Measurements from ENCODE around the gene NKD2.
"Not testable (repeated sequence)": the region's sequence is repeated elsewhere in the genome, so short reads cannot be mapped to it uniquely, and the experiment has no call there.

Gene NKD2, protein sequence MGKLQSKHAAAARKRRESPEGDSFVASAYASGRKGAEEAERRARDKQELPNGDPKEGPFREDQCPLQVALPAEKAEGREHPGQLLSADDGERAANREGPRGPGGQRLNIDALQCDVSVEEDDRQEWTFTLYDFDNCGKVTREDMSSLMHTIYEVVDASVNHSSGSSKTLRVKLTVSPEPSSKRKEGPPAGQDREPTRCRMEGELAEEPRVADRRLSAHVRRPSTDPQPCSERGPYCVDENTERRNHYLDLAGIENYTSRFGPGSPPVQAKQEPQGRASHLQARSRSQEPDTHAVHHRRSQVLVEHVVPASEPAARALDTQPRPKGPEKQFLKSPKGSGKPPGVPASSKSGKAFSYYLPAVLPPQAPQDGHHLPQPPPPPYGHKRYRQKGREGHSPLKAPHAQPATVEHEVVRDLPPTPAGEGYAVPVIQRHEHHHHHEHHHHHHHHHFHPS

DNA sequence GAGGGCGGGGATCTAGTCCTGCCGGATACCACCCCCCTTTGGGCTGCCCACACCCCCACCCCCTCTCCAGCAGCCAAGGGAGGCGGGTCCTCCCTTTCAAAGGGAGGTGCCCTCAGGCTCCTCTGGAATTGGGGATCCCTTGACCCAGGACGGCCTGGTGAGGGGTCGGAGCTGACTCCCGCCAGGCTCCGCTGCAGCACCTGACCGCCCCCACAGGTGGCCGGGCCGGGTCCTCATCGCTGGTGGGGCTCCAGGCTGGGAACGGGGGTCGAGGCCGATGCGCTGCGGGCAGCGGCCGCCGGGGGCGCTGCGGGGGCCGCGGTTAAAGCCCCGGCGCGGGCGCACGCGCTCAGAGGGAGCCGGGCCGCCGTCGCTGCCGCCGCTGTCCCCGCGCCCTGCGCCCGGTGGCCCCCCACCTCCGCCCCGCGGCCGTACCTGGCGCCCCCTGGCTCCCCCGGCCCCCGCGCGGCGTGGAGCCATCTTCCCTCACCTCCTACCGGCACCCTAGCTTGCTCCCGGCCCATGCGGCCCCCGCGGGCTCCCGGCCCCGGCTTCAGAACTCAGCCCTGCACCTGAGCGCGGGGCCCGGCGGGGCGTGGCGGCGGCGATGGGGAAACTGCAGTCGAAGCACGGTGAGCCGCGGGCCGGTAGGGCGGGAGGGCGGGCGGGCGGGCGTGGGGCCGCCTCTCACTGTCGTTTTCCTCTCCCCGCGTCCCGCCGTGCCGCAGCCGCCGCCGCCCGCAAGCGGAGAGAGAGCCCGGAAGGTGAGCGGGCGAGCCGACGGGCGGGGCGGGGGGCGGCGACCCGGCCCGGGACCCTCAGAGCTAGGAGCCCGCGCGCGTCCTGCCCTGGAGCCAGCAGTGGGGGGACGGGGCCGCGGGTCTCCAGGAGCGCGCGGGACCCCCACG lies at the start of gene NKD2:
NKD2 (plus strand) TSS at position 352 of the 908 bp plus-strand sequence; CDS start at position 608, 256 bp downstream.
- DNase-seq (ENCODE audit: low spot score): no peak

DNA sequence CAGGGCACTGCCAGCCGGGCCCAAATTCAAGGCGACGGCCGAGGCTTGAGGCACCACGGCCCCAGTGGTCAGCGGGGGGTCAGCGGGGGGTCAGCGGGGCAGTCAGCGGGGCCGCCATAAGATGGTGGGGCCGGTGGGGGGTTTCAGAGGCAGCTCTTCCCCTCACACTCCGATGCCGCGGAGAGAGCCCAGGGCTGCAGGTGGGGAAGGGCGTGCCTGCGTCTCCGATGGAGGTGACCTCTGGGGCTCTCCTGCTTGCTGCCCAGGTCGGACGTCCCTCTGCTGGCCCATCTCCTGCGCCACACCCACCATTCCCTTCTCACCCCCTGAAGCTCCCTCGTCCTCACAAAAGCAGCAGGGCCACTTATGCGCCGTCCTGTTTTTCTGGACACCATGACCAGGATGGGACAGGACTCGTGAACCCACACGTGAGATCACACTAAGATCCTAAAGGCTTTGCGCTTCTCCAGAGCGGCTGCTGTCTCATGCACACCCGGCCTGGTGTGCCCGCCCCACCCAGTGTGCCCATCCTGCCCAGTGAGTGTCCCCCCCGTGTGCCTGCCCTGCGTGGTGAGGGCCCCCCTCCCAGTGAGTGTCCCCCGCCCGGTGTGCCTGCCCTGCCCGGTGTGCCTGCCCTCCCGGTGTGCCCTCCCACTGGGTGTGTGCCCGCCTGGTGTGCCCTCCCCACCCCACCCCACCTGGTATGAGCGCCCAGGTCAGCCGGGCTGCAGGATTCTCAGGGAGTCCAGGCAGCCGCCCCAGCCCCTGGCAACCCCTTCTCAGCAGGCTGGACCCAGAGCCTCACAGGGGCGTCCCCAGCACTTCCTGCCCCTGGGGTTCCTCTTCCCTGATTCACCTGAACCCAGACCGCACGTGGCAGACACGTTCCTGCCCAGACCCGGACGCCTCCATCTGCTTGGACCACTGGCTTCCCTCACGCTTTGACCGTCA lies 48.7 kb upstream of the NKD2 start:
- DNase-seq (ENCODE audit: low spot score): no peak

DNA sequence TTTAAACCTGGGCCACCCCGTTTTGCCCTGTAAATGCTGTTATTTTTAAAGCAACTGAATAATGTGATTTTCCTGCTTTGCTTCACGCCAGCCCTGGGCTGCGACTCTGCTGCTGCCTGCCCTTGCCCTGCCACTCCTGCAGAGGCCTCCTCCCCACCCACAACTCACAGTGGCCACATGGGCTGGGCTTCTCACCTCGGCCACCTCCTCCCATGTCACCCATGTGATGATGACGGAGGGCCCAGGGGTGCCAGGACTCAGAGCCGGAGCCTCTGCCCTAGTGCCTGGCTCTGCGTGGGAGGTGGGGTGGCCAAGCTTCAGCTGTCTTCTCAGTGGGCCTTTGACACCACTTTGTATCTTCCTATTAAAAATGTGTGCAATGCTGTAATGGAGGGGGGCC lies 48.1 kb upstream of the NKD2 start:
- DNase-seq (ENCODE audit: low spot score): no peak

DNA sequence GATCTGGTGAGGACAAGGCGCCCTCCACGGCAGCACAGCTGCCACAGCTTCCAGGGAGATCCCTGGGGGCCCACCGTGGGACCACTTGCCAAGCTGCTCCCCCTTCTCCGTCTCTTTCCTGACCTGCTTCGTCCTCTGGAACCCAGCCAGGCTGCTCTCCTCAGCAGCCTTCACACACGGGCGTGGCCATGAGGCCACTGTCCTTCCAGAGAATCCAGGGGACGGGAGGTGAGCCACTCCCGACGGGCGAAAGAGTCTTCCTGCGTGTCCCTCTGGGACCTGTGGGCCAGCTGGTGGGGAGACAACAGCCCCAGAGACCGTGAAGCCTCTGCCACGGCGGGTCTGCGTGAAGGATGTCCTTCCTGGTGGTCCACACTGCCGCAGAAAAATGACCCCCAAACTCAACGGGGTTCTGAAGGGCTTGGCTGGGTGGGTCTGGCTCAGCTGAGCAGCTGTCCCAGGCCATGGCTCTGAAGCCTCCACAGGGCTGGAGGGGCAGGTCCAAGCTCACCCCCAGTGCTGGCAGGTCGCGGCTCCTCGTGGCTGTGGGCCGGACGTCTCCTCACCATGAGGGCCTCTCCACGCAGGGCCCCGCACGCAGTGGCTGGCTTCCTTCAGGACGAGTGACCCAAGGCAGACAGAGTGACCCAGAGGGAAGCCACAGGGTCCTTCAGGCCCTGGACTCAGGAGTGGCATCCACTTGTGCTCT lies 47.4 kb upstream of the NKD2 start:
- DNase-seq (ENCODE audit: low spot score): peak; percentile 62

DNA sequence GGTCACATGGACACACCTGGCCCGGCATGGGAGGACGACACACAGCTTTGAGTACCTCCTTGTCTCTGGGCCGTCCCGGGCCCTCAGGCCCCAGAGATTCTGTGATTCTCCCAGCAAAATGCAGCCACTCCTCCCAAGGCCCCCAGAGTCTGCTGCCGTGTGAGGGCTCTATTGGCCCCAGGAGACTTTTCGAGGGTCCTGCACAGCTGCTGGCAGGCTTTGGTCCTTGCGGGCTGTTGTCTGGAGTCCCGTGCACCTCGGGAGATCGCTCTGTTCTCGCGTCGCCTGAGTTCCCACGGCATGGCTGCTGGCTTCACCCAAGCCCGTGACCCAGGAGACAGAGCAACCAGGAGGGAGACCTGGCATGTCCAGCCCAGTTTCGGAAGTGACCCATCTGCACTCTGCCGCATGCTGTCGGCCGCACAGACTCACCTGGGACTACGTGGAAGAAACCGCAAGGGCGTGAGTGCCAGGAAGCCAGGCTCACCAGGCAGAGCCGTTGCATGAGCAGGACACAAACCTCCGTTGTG lies 46.8 kb upstream of the NKD2 start:
- no peak for DNase-seq (ENCODE audit: low spot score)

DNA sequence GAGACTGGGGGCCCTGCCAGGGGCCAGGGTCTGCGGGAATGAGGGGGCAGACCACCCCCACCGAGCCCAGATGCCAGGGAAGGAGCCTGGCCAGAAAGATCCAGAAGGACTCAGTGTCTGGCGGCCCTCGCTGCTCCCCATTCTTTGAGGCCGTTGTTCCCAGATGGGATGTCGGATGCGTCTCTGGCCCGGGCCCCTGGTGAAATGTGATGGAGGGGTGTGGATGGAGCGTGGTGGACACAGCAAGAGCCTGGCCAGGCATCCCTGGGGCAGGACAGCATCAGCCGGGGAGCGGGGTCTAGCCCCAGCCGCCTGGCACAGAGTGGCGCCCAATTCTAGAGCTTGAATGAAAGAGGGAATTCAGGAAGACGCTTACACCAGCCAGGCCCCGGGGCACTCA lies 46.2 kb upstream of the NKD2 start:
- no peak for DNase-seq (ENCODE audit: low spot score)

DNA sequence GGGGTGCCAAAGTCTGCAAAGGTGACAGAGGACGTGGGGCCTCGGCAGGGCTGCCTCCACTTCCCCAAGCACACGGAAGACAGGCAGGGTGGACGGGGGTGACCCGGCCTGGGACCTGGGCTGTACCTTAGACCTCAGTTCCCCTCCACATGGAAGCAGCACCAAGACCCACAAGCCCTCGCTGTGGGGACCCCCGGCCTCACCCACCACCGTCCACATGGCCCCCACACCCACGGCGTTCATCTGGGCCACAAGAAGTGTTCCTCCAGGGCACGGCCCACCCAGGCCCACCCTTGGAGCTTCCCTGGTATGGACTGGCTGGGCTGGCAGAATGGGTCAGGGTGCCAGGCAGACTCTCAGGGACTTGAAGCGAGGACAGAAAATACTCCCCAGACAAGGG lies 45.8 kb upstream of the NKD2 start:
- DNase-seq (ENCODE audit: low spot score): no peak

DNA sequence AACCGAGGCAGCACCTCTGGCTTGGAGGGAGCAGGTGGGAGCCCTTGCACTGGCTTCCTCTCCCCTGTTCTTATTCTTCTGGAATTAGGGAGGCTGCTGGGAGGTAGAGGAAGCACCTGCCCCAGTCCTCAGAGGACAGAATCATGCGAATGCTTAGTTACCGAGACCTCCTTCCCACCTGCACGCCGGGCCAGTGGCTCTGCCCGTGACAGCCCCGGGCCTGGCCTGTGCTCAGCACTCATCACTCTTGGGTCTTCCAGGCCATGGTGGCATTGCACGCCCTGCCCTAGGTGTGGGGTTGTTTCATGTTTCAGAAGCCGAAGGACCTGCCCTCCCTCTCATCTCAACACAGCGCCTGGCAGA lies 45.3 kb upstream of the NKD2 start:
- no peak for DNase-seq (ENCODE audit: low spot score)

DNA sequence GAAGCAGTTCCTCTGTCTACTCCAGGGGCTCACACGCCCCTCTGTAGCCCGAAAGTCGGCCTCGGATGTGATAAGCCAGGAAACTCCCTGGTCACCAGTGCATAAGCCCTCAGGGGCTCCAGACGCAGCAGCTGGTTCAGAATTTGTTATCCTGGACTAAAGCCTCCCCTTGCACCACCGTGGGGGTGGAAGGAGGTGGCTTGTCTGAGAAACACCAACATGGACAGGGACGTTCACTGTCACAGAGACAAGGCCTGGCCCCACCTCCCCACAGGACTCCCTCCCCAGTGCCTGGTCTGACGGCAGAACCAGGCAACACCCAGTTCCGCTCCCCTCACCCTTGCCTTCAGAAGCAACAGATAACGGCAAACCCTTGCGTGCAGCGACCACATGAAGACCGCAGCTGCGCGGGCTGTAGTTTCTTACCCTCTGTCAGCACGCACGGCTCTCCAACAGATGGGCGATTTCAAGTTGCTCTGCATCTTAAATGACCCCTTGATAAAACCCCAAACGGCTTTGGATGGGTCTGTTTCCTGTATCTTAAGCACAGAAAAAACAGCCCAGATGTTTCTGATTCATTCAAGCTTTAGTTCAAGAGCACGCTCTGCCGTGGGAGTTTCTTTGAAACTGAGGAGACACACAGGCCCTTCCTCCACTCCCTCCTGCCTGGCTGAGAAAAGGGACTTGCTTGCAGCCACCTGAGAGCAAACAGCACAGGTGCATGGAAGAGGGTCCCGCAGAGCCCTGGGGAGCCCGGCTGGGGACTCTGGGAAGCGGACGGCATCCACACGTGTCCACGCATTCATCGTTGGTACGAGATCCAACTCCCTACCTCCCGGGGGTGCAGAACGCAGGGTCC lies 44.7 kb upstream of the NKD2 start:
- DNase-seq (ENCODE audit: low spot score): no peak

DNA sequence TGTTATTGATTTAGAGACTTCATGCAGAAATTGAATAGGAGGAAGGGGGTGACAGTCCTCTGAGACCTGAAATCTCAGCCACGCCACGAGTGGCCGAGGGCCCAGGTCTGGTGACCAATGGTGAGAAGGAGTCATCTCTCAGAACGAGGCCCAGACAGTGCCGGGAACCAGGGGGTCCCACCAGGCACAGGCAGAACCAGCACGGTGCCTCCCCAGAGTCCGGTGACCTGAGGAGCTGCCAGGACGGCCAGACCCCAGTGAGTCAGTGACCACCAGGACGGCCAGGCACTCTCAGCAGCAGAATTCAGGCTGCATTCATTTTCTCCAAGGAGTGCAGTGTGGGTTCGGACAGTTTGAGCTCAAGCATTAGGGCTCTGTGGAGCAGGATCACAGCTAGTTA lies 43.8 kb upstream of the NKD2 start:
- no peak for DNase-seq (ENCODE audit: low spot score)

DNA sequence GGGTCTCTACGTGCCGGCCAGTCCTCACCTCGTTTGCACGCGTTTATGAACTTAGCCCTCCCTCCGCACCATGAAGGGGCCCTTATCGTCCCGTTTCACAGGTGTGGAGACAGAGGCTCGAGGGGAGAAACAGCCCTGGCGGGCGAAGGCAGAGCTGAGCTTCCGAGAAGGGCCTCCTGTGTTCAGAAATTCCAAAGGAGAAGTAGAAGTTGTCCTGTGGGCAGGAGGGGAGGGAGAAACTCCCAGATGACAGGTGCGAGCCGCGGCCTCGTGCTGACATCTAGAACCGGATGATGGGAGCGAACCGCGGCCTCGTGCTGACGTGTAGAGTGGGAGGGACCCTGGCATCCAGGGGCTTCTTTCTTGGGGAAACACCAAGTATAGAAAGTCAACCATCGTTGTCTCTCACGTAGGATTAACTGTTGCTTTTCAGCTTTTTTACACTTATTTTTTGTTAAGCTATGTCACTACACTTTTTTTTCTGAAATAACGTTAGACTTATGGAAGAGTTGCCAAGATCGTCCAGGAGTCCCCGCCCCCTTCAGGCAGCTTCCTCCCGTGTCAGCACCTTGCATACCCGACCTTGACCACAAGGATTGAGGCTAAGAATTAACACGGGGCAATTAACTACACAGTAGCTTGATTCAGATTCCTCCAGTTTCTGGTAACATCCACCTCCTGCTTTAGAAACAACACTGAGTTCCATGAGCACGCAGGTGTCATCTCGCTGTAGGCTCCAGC lies 42.8 kb upstream of the NKD2 start:
- no peak for DNase-seq (ENCODE audit: low spot score)

DNA sequence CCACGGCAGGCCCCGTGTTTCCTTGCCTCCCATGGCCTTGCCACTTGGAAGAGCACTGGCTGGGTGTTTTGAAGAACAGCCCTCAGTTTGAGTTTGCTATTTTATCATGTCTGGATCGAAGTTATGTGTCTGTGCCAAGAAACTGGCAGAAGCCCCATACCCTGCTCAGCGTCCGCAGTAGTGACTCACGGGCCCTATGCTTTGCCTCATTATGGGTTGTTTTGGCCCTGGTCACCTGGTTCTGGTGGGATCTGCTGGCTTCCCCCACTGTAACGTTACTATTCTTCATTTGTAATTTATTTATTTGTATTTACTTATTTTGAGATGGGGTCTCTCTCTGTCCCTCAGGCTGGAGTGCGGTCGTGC lies 42.3 kb upstream of the NKD2 start:
- DNase-seq (ENCODE audit: low spot score): no peak

DNA sequence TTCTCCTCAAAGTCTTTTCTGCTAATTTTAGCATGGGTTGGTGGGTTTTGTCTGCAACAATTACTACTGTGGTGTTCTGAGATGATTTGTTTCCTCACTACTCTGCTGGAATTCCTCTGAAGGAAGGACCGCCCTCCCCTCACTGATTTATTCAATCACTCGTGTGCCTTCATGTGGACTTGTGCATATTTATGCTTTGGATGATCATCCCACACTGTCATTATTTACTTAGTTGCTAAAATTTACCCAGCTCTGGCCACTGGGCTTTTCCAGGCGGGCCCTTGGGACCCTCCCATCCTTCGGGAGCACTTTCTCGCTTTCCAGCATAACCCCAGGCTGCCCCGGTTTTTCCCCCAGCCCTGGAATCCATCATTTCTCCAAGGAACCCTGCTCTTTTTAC lies 41.7 kb upstream of the NKD2 start:
- no peak for DNase-seq (ENCODE audit: low spot score)

DNA sequence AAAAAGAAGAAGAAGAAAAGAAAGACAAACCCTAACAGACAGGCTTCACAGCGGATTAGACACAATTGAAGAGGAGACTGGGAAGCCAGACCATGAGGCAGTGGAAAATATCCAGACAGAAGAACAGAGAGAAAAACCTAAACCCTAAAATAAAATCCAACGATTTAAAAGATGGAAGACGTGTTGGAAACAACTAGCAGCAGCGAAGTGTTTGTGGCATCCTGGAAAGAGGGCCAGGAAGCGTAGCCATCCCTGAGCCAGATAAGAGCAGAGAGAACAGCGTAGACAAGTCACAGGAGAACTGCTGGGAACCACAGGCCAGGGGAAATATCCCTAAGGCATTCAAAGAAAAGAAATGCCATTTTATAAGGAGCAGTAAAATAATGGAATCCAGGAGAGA lies 39.7 kb upstream of the NKD2 start:
- DNase-seq (ENCODE audit: low spot score): peak; percentile 45

DNA sequence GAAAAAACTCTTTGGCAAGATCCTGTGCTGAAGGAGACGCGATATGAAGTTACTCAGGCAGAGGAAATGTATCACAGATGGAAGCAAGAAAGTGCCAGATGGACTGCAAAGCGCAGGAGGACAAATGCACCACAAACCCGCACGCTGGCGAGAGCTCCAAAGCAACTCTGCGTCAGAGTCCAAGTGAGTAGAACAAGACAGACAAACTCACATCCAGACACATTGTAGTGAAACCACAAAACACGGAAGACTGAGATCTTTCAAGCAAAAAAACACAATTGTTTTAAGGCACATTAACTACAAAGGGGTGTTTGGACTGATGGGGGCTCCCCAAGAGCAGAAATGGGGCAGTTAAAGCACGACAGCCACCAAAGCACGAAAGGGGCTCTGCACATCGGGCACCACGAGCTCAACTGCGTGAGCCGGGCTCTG lies 39.2 kb upstream of the NKD2 start:
- DNase-seq (ENCODE audit: low spot score): no peak

DNA sequence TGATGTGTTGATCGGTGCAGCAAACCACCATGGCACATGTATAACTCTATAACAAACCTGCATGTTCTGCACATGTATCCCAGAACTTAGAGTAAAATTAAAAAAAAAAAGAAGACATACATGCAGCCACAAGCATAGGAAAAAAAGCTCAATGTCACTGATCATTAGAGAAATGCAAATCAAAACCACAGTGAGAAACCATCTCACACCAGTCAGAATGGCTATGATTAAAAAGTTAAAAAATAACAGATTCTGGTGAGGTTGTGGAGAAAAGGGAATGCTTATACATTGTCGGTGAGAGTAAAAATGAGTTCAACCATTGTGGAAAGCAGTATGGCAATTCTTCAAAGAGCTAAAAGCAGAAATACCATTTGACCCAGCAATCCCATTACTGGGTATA lies 36.0 kb upstream of the NKD2 start:
- DNase-seq (ENCODE audit: low spot score): not testable (repeated sequence)

DNA sequence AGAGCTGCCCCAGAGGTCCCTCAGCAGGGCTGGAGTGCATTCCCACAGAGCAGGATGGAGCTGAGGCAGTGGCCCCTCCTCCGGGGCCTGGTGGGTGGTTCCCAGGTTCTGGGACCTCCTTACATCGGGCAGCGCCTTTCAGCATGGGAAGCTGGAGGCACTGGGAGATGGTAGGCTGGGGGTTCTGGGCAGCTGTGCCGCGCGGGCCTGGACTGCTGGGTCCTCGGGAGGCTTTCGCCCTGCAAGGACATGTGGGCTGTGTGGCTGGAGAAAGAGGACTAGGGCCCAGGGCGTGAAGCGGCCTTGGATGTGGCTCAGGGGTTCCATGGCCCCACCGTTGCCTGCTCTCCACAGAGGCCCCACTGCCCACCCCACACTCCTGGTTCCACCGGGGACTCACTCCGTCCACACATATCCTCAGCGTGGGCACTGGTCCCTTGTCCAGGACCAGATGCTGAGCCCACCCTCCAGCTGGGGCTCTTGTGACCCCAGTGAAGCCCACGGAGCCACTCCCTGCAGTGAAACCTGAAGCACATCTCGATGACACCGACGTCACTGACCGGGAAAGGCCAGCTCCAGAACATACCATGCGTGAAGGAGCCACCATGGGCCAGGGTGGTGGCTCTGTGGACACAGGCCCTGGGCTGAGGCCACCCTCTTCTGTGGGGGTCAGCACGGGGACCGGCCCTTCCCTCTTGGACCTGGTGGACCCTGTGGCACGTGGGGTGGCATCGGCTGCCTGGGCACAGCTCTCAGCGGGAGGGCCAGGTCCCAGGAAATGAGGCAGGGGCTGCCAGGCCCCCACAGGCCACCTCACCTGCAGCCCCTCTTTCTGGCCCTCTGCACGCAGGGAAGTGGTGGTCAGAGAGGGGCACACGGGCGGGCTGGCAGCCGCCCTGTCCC lies 31.5 kb upstream of the NKD2 start:
- DNase-seq (ENCODE audit: low spot score): no peak

DNA sequence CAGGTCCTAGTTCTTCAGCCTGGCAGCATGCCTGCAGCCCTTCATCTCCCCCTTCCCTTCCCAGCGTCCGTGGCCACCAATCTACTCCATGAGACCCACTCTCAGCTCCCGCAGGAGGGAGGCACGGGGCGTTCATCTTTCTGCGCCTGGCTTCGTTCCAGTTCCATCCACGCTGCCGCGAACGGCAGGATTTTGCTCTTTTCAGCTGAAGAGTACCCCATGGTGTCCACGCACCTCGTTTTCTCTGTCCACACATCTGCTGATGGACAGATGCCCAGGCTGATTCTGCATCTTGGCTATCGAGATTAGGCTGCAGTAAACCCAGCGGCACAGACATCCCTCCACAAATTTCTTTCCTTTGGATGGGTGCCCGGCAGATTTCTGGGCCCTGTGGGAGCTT lies 30.5 kb upstream of the NKD2 start:
- DNase-seq (ENCODE audit: low spot score): no peak
